Progenitor cell of endocrine pancreas (in vitro differentiated cells): ENCODE results near the gene ADCY5. TPM values are rescaled to one million over a fixed set of nuclear protein-coding genes. Genes with fewer than 3 reads are reported as not detected.

Experiments used
- DNase-seq: peaks from one replicate; pipeline ENCODE4 v3.0.0; 2021; ENCODE audit warnings: low spot score; ENCODE audit not compliant: unreplicated experiment
- H3K27ac Mint-ChIP-seq: 2 replicates; pipeline ENCODE4 v1.8.0; 2021; ENCODE audit warnings: mild to moderate bottlenecking, moderate library complexity, mixed read lengths
- H3K27me3 Mint-ChIP-seq: 2 replicates; pipeline ENCODE4 v1.8.0; 2021; ENCODE audit warnings: mixed read lengths
- H3K36me3 Mint-ChIP-seq: 2 replicates; pipeline ENCODE4 v1.8.0; 2022; ENCODE audit warnings: mixed read lengths; ENCODE audit not compliant: insufficient read depth
- H3K4me1 Mint-ChIP-seq: 2 replicates; pipeline ENCODE4 v1.8.0; 2021; ENCODE audit warnings: low read depth, mixed read lengths
- H3K4me3 Mint-ChIP-seq: 2 replicates; pipeline ENCODE4 v1.8.0; 2021; ENCODE audit warnings: low read depth, mild to moderate bottlenecking, moderate library complexity, mixed read lengths
- H3K9me3 Mint-ChIP-seq: 2 replicates; pipeline ENCODE4 v1.8.0; 2021; ENCODE audit warnings: low read depth, mixed read lengths
- total RNA-seq: library from RNA; stranded (reverse); gene quantifications from 2 replicates; pipeline ENCODE4 v1.2.1, GENCODE V29; 2021
- TF ChIP-seq, protein P1 (sequence below): fragments of 200-600 bp; sonication (generic); IDR thresholded peaks from one replicate; pipeline ENCODE4 v1.5.0; 2021; ENCODE audit warnings: antibody characterized with exemption, mild to moderate bottlenecking; ENCODE audit not compliant: unreplicated experiment

The ADCY5 gene
- total RNA-seq, 1 donor from 2014 or later: 33.8 TPM

DNA sequence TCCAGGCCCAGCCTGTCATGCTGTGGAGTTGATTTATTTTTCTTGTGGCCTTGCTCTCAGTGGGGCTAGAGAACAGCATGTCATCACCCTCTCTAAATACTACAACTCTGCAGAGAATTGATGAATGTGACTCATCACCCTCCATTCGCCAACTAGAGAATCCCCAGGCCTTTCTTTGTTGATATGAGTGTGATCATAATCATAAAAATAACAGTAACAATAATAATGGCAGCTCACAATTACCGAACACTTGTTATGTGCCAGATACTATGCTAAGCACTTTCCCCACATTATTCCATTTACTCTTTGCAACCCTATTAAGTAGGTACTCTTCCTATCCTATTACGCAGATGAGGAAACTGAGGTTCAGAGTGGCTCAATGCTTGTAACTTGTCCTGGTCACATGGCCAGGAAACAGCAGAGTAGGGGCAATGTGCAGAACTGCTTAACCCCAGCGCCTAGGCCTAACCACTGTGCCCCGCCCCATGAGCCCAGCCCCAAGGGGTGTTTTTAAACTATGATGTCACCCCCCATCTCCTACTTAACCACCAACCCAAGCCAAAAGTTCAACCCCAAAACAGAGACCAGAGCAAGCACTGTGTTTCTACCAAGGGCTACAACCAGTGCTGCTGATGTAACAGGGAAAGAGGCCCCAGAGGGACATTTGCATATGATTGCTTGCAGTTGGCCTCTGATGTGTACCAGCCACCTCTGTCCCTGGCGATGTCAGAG, 104.5 kb downstream of the ADCY5 start:
- peaks cover 7% of the 10 kb centered on the region for H3K27me3 Mint-ChIP-seq
- no peaks in the 10 kb centered on the region for H3K9me3 Mint-ChIP-seq
- peak overlapping the region; percentile 22 for H3K27ac Mint-ChIP-seq
- H3K36me3 Mint-ChIP-seq: no peaks in the 10 kb centered on the region
- no peak overlapping the region for H3K4me3 Mint-ChIP-seq
- TF ChIP-seq, protein P1, sequence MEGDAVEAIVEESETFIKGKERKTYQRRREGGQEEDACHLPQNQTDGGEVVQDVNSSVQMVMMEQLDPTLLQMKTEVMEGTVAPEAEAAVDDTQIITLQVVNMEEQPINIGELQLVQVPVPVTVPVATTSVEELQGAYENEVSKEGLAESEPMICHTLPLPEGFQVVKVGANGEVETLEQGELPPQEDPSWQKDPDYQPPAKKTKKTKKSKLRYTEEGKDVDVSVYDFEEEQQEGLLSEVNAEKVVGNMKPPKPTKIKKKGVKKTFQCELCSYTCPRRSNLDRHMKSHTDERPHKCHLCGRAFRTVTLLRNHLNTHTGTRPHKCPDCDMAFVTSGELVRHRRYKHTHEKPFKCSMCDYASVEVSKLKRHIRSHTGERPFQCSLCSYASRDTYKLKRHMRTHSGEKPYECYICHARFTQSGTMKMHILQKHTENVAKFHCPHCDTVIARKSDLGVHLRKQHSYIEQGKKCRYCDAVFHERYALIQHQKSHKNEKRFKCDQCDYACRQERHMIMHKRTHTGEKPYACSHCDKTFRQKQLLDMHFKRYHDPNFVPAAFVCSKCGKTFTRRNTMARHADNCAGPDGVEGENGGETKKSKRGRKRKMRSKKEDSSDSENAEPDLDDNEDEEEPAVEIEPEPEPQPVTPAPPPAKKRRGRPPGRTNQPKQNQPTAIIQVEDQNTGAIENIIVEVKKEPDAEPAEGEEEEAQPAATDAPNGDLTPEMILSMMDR: no peak
- no peaks in the 10 kb centered on the region for H3K4me1 Mint-ChIP-seq
- DNase-seq: no peak

DNA sequence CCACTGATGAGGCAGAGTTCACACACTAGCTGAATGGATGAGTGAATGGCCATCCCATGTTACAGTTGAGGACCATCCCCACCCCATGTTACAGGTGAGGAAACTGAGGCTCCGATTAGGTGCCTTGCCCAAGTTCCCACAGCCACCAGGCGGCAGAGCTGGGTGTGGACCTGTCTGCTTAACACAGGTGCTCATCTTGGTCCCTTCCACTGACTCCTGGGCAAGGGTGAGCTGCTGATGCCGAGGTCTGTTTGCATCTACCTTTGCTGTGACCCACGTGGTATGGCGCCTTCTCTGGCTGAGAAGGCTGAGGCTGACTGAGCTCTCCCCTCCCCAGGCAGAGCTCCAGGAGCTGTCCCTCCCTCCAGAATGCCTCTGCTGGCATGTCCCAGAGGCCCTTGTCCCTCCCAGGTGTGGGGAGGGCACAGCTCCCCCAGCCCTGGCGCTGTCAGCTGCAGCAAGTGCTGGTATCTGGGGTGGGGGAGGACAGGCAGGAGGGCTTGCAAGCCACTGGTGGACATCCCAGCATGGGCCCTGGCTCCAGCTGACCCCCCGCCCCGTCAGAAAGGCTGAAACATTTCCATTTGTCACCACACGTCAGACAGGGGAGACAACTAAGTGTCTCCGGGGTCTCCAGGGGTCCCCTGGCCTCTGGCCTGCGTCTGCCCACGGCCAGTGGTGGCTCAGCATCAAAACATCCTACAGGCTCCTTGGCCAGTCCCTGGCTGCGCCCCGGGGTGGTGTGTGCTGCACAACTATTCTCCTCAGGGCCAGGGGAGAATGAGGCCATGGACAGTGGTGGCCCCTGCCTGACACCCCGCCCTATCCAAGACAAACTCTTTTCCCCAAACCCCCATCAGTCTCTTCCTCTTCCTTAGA, 105.4 kb downstream of the ADCY5 start:
- H3K9me3 Mint-ChIP-seq: no peaks in the 10 kb centered on the region
- no peak overlapping the region for H3K4me3 Mint-ChIP-seq
- H3K36me3 Mint-ChIP-seq: no peaks in the 10 kb centered on the region
- no peak for DNase-seq
- H3K4me1 Mint-ChIP-seq: no peaks in the 10 kb centered on the region
- H3K27me3 Mint-ChIP-seq: no peaks in the 10 kb centered on the region
- peak overlapping the region; percentile 22 for H3K27ac Mint-ChIP-seq
- TF ChIP-seq, protein P1: no peak

- Mint-ChIP-seq H3K9me3 (no peaks in the 10 kb centered on the region), H3K27ac (no peak overlapping the region), H3K4me3 (no peak overlapping the region), H3K27me3 (no peaks in the 10 kb centered on the region), H3K36me3 (no peaks in the 10 kb centered on the region), H3K4me1 (no peaks in the 10 kb centered on the region)
- TF ChIP-seq, protein P1: no peak
- DNase-seq: no peak
Observed at GRCh38 chr3:123342631-123343080, 106.2 kb downstream of the ADCY5 start.

DNA sequence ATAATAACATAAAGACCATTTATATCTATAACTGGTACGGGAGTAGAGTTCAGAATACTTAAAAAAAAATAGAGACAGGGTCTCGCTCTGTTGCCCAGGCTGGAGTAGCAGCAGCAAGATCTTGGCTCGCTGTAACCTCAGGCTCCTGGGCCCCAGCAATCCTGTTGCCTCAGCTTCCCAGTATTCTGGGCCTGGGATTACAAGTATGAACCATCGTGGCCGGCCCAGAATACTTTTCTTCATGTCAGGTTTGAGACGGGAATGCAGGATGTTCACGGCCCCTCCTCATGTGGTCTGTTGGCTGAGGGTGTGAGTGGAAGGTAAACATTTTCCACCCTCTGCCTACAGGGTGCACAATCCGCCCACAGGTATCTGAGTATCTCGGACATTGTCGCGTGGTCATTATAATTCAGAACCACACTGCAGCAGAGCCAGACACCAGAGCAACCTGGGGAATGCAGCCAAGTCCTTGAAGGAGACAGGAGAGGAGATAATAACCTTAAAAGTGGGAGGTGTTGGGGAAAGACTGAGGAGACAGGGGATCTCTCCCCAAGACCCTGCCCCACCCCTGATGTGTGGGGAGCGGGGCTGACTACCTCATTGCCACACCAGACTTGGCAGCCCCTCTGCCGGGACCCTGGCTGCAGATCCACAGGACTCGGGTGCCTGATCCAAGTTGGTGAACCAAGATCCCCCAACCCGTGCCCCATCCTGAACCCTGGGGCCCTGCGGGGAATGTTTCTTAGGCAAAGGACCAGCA, 106.8 kb downstream of the ADCY5 start:
- Mint-ChIP-seq H3K4me1 (no peaks in the 10 kb centered on the region), H3K36me3 (peaks cover 2% of the 10 kb centered on the region), H3K27me3 (no peaks in the 10 kb centered on the region), H3K27ac (peak overlapping the region; percentile 64), H3K4me3 (no peak overlapping the region), H3K9me3 (no peaks in the 10 kb centered on the region)
- TF ChIP-seq, protein P1: no peak
- DNase-seq: no peak

- TF ChIP-seq, protein P1: no peak
- H3K27me3 Mint-ChIP-seq: no peaks in the 10 kb centered on the region
- H3K9me3 Mint-ChIP-seq: no peaks in the 10 kb centered on the region
- H3K4me1 Mint-ChIP-seq: no peaks in the 10 kb centered on the region
- no peak overlapping the region for H3K4me3 Mint-ChIP-seq
- H3K27ac Mint-ChIP-seq: no peak overlapping the region
- peaks cover 4% of the 10 kb centered on the region for H3K36me3 Mint-ChIP-seq
- DNase-seq: no peak
Observed at GRCh38 chr3:123340336-123340735, 108.6 kb downstream of the ADCY5 start.
